KMS-11 (cell line): ENCODE results near the gene FAM3C.
A peak's percentile ranks its signal among the peaks of the same experiment; 100 is the strongest.

Source experiments
- H2AFZ ChIP-seq: fragments of 200-600 bp; sonication (generic); 2 replicates; pipeline ENCODE4 v1.6.1; 2016; ENCODE audit warnings: antibody characterized with exemption, mixed run types, low read depth
- H3K27ac ChIP-seq: fragments of 200-600 bp; sonication (generic); 2 replicates; pipeline ENCODE4 v1.6.1; 2016; ENCODE audit warnings: mild to moderate bottlenecking, mixed run types
- H3K27me3 ChIP-seq: fragments of 200-600 bp; sonication (generic); 2 replicates; pipeline ENCODE4 v1.6.1; 2017; ENCODE audit warnings: mild to moderate bottlenecking, low read depth, mixed run types, moderate library complexity; ENCODE audit not compliant: insufficient read depth
- H3K36me3 ChIP-seq: fragments of 200-600 bp; sonication (generic); 2 replicates; pipeline ENCODE4 v1.6.1; 2017; ENCODE audit warnings: mild to moderate bottlenecking, mixed run types; ENCODE audit not compliant: insufficient read depth
- H3K4me1 ChIP-seq: fragments of 200-600 bp; sonication (generic); 2 replicates; pipeline ENCODE4 v1.6.1; 2016; ENCODE audit warnings: mild to moderate bottlenecking, low read depth, mixed run types; ENCODE audit not compliant: poor library complexity, severe bottlenecking
- H3K4me2 ChIP-seq: fragments of 200-600 bp; sonication (generic); 2 replicates; pipeline ENCODE4 v1.7.0; 2016; ENCODE audit warnings: mild to moderate bottlenecking, mixed run types
- H3K4me3 ChIP-seq: fragments of 200-600 bp; sonication (generic); IDR thresholded peaks from 2 replicates; pipeline ENCODE4 v1.6.1; 2017; ENCODE audit warnings: low read depth, low read length, mixed read lengths; ENCODE audit not compliant: insufficient read depth
- H3K79me2 ChIP-seq: fragments of 200-600 bp; sonication (generic); 2 replicates; pipeline ENCODE4 v1.6.1; 2016; ENCODE audit warnings: low read depth, mixed run types; ENCODE audit not compliant: insufficient read depth
- H3K9ac ChIP-seq: fragments of 200-600 bp; sonication (generic); 2 replicates; pipeline ENCODE4 v1.6.1; 2016; ENCODE audit warnings: mild to moderate bottlenecking, mixed run types
- H4K20me1 ChIP-seq: fragments of 200-600 bp; sonication (generic); 2 replicates; pipeline ENCODE4 v1.6.1; 2016; ENCODE audit warnings: mild to moderate bottlenecking, mixed run types; ENCODE audit not compliant: insufficient read depth
- TF ChIP-seq, protein P1 (sequence below): fragments of 200-600 bp; sonication (generic); conservative IDR thresholded peaks from 2 replicates; pipeline ENCODE4 v1.6.1; 2017; ENCODE audit warnings: low read depth, mild to moderate bottlenecking, antibody characterized with exemption, low read length, moderate library complexity, mixed read lengths

The FAM3C gene

GRCh38 chr7:121394709-121395140 is 1.4 kb downstream of the FAM3C start:
- no peaks in the 10 kb centered on the region; the same call in 1 of the 2 replicates for H3K36me3 ChIP-seq
- H3K9ac ChIP-seq = no peak overlapping the region
- peaks cover 55% of the 10 kb centered on the region for H3K4me1 ChIP-seq
- 0 out of 2 replicates have a peak overlapping the region, but pooled peaks have one; percentile 0 for H3K27ac ChIP-seq
- no peak overlapping the region for H2AFZ ChIP-seq
- no peak overlapping the region for H3K4me3 ChIP-seq
- peaks cover 56% of the 10 kb centered on the region for H3K79me2 ChIP-seq
- H3K27me3 ChIP-seq = no peaks in the 10 kb centered on the region
- H3K4me2 ChIP-seq = peak overlapping the region; percentile 86
- peaks cover 8% of the 10 kb centered on the region; the same call in 1 of the 2 replicates for H4K20me1 ChIP-seq
- TF ChIP-seq, protein P1, sequence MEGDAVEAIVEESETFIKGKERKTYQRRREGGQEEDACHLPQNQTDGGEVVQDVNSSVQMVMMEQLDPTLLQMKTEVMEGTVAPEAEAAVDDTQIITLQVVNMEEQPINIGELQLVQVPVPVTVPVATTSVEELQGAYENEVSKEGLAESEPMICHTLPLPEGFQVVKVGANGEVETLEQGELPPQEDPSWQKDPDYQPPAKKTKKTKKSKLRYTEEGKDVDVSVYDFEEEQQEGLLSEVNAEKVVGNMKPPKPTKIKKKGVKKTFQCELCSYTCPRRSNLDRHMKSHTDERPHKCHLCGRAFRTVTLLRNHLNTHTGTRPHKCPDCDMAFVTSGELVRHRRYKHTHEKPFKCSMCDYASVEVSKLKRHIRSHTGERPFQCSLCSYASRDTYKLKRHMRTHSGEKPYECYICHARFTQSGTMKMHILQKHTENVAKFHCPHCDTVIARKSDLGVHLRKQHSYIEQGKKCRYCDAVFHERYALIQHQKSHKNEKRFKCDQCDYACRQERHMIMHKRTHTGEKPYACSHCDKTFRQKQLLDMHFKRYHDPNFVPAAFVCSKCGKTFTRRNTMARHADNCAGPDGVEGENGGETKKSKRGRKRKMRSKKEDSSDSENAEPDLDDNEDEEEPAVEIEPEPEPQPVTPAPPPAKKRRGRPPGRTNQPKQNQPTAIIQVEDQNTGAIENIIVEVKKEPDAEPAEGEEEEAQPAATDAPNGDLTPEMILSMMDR = no peak

- no peak overlapping the region for H3K4me2 ChIP-seq
- TF ChIP-seq, protein P1 = no peak
- H4K20me1 ChIP-seq = peaks cover 14% of the 10 kb centered on the region; the same call in 1 of the 2 replicates
- H3K4me3 ChIP-seq = no peak overlapping the region
- H3K27ac ChIP-seq = no peak overlapping the region
- H2AFZ ChIP-seq = no peak overlapping the region
- no peak overlapping the region for H3K9ac ChIP-seq
- H3K79me2 ChIP-seq = peaks cover 73% of the 10 kb centered on the region
- H3K4me1 ChIP-seq = peaks cover 72% of the 10 kb centered on the region
- H3K27me3 ChIP-seq = no peaks in the 10 kb centered on the region
- H3K36me3 ChIP-seq = no peaks in the 10 kb centered on the region; the same call in 1 of the 2 replicates
These were observed 3.1 kb downstream of the FAM3C start for GRCh38 chr7:121393005-121393366.

GRCh38 chr7:121392277-121393004 is 3.7 kb downstream of the FAM3C start:
- TF ChIP-seq, protein P1 = no peak
- peak overlapping the region; percentile 23; the same call in 1 of the 2 replicates for H3K4me2 ChIP-seq
- H2AFZ ChIP-seq = no peak overlapping the region
- H3K9ac ChIP-seq = no peak overlapping the region
- no peaks in the 10 kb centered on the region; the same call in 1 of the 2 replicates for H3K36me3 ChIP-seq
- H4K20me1 ChIP-seq = peaks cover 14% of the 10 kb centered on the region; the same call in 1 of the 2 replicates
- H3K27me3 ChIP-seq = no peaks in the 10 kb centered on the region
- H3K4me3 ChIP-seq = no peak overlapping the region
- H3K27ac ChIP-seq = no peak overlapping the region
- H3K4me1 ChIP-seq = peaks cover 75% of the 10 kb centered on the region
- H3K79me2 ChIP-seq = peaks cover 79% of the 10 kb centered on the region

DNA sequence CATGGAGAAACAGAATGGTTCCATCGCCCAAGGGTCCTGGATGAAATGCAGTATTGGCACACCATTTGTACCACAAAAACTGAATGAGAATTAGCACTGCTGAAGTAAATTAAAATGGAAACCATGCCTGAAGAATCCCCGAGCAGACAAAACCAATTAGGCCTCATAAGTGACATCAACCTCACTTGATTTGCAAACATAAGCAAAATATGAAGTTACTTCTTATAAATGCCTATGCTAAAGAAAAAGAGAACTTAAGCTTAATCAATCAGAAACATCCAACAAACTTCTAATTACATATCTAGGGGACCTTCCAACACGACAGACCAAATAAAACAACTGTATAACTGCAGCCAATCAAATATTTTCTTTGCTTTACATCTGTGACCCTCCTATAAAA is 4.4 kb downstream of the FAM3C start:
- H3K36me3 ChIP-seq = no peaks in the 10 kb centered on the region; the same call in 1 of the 2 replicates
- peaks cover 14% of the 10 kb centered on the region; the same call in 1 of the 2 replicates for H4K20me1 ChIP-seq
- TF ChIP-seq, protein P1 = no peak
- peaks cover 86% of the 10 kb centered on the region for H3K79me2 ChIP-seq
- peaks cover 76% of the 10 kb centered on the region for H3K4me1 ChIP-seq
- H3K4me2 ChIP-seq = peak overlapping the region; percentile 23; the same call in 1 of the 2 replicates
- H3K27ac ChIP-seq = no peak overlapping the region
- no peak overlapping the region for H2AFZ ChIP-seq
- no peak overlapping the region for H3K9ac ChIP-seq
- H3K4me3 ChIP-seq = no peak overlapping the region
- H3K27me3 ChIP-seq = no peaks in the 10 kb centered on the region
